ENCODE results near the gene PHRF1. TPM values are rescaled to one million over a fixed set of nuclear protein-coding genes. Genes with fewer than 3 reads are reported as not detected.

The PHRF1 gene, protein sequence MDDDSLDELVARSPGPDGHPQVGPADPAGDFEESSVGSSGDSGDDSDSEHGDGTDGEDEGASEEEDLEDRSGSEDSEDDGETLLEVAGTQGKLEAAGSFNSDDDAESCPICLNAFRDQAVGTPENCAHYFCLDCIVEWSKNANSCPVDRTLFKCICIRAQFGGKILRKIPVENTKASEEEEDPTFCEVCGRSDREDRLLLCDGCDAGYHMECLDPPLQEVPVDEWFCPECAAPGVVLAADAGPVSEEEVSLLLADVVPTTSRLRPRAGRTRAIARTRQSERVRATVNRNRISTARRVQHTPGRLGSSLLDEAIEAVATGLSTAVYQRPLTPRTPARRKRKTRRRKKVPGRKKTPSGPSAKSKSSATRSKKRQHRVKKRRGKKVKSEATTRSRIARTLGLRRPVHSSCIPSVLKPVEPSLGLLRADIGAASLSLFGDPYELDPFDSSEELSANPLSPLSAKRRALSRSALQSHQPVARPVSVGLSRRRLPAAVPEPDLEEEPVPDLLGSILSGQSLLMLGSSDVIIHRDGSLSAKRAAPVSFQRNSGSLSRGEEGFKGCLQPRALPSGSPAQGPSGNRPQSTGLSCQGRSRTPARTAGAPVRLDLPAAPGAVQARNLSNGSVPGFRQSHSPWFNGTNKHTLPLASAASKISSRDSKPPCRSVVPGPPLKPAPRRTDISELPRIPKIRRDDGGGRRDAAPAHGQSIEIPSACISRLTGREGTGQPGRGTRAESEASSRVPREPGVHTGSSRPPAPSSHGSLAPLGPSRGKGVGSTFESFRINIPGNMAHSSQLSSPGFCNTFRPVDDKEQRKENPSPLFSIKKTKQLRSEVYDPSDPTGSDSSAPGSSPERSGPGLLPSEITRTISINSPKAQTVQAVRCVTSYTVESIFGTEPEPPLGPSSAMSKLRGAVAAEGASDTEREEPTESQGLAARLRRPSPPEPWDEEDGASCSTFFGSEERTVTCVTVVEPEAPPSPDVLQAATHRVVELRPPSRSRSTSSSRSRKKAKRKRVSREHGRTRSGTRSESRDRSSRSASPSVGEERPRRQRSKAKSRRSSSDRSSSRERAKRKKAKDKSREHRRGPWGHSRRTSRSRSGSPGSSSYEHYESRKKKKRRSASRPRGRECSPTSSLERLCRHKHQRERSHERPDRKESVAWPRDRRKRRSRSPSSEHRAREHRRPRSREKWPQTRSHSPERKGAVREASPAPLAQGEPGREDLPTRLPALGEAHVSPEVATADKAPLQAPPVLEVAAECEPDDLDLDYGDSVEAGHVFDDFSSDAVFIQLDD (N-terminal part only)
- total RNA-seq (2014; rRNA removed; shearing (Covaris generic); ENCODE audit: low replicate concordance): 35.4 and 55.2 TPM in 2 replicates

DNA sequence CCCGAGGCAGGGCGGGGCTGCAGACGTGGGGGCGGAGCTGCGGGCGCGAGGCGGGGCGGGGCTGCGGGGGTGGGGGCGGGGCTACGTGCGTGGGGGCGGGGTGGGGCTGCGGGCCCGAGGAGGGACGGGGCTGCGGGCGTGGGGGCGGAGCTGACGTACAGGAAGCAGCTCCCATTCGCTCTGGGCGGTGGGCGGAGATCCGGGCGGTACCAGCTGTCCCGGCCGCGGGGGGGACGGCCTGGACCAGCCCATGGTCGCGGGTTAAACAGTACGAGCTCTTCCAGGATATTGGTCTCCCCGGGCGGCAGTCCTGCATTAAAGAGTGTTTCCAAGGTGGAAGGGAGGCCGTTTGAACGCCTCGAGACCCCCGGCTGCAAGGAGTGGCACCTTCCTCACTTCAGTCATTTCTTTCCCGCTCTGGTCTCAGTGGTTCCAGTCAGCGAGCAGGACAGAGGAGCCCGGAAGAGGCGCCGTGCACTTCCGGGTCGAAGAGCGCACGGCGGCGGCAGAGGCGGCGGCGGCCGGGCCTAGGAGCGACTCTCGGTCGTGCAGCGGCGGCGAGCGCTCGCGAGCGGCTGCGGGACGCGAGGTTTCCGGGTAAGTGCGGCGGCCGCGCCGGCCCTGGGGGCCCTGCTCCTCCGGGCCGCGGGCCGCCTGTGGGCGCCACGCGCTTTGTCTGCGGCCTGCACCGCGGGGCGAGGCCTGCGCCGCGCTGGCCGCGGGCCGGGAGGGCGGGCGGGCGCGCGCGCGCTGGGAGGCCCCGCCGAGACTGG is at the start of gene PHRF1:
Gene PHRF1, plus strand, starts transcription at position 475 of the 773 bp plus-strand sequence. CDS start 5,043 bp downstream, outside the sequence.
- peaks cover 2% of the 10 kb centered on the region; the same call in 1 of the 2 replicates for H3K9me3 ChIP-seq
- peak within 1 kb of the TSS; percentile 100 for H3K4me3 ChIP-seq
- H3K36me3 ChIP-seq: peaks cover 38% of the 10 kb centered on the region
- peak; percentile 96 for DNase-seq
- H3K27me3 ChIP-seq: no peaks in the 10 kb centered on the region

DNA sequence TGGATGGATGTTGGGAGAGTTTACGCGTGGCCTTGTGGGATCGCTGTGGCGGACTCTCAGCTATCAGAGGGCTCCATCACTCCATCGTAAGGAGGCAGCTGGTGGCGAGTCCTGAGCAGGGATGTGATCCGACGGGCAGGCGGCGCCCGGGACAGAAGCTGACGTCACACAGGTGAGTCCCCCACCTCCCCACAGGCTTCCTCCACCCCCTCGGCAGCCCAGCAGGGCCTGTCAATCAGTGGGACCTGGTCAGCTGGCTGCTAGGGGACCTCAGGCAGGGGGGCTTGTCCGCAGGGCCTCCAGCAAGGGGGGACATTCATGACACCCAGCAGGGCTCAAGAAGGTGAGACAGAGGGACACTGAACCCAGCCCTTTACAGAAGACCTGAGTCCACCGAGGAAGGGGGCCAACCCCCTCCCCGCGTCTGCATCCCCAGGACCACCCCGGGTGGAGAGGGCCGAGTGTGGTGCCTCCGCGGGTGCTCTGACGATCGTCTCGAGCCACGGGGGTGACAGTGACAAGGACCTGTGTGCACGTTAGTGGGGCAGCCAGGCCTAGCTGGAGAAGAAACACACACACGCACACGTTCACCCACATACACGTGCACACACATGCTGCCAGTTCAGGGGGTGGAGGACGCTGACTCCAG is 48.0 kb upstream of the PHRF1 start:
- DNase-seq: no peak
- H3K4me3 ChIP-seq: no peak overlapping the region
- no peaks in the 10 kb centered on the region for H3K9me3 ChIP-seq
- H3K27me3 ChIP-seq: no peaks in the 10 kb centered on the region
- H3K36me3 ChIP-seq: peaks cover 20% of the 10 kb centered on the region

DNA sequence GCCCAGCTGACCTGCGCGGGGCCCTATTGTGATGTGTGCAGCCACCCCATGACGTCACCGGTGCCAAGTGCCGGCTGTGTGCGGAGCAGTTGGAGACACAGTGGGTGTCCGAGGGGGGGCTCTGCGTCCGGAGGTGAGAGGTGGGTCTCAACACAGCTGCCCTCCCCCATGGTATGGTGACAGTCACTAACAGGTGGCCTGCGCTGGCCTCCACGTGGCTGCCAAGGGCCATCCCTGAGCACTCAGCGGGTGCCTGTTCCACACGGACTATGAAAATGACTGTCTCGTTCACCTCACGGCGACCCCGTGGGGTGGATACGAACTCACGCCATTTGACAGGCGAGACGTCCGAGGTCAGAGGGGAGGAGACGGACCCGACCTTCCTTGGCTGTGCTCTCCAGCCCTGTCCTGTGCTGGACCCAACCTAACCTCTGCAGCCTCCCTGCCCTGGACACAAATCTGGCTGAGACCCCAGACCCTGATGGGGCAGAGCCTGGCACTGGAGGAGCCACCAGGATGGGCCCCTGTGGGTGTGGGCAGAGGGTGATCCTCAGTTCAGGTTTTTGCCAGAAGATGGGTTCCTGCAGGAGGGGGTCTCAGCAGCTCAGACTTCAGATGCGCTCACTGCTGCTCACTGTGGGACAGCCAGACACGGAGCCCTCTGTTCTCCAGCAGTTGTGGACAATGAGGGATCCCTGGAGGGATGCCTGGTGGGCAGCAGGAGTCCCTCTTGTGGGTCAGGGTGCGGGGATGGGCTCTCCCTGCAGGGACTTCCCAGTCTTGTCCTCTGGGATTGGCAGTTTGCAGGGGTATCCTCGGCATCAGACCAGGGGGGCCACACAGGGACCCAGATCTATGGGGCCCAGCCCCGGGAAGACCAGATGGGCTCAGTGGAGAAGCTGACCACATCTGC is 47.2 kb upstream of the PHRF1 start:
- Histone ChIP-seq H3K9me3 (no peaks in the 10 kb centered on the region), H3K4me3 (no peak overlapping the region), H3K27me3 (no peaks in the 10 kb centered on the region), H3K36me3 (peaks cover 28% of the 10 kb centered on the region)
- no peak for DNase-seq

DNA sequence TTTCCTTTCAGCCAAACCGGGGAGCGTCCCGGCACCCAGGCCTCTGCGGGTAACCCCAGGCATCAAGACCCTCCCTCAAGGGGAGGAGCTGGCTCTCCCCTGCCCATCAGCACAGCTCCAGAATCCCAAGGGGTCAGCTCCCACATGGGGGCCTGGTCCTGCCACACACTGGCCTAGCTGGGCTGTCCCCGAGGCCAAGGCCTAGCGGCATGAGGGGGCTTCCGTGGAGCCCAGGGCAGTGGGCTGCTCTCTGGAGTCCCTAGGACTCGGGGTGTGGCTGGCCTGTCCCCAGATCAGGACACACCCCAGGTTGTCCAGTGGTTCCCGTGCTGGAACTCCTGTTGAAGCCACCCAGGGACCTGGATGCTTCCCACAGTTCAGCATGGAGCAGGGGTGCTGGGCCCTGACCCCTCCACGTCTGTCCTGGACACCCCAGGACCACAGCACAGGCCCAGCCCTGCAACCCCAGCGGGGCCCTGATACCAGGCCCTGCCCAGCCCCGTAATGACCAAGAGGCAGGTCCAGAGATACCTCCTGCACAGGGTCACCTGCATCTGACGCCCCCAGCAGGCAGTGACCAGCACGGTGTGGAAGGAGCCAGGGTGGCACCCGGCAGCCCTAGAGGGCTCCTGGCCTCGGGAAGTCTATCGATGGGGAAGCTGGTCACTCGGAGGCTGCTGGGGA is 46.4 kb upstream of the PHRF1 start:
- peaks cover 34% of the 10 kb centered on the region for H3K36me3 ChIP-seq
- no peaks in the 10 kb centered on the region for H3K27me3 ChIP-seq
- H3K4me3 ChIP-seq: no peak overlapping the region
- H3K9me3 ChIP-seq: no peaks in the 10 kb centered on the region
- DNase-seq: no peak

DNA sequence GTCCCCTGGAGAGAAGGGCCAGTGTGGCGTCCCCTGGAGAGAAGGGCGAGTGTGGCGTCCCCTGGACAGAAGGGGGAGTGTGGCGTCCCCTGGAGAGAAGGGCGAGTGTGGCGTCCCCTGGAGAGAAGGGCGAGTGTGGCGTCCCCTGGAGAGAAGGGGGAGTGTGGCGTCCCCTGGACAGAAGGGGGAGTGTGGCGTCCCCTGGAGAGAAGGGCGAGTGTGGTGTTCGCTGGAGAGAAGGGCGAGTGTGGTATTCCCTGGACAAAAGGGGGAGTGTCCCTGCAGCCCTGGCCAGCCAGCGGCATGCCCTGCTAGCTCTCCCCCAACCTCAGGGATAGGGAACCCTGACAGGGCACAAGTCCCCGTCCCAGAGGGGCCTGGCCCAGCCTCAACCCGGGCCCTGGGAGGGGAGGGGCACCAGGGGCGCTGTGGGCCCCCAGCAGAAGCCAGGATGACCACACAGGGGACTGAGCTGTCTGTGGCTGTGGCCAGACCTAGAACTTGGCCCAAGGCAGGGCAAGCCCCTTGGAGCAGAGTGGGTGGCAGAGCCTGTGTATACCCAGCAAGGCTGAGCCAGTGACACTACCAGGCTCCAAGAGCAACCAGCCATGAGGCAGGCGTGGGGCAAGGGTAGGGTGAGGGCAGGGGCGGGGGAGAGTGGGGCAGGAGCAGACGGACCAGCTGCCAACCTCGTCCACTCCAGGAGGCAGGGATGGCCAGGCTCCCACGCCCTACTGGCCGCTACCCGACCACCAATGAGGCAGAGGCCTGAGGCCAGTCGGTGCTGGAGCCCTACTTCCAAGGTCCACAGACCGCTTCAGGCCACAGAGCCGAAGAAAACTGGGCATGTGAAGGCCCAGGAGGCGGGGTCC is 45.1 kb upstream of the PHRF1 start:
- peaks cover 34% of the 10 kb centered on the region for H3K36me3 ChIP-seq
- no peaks in the 10 kb centered on the region for H3K9me3 ChIP-seq
- H3K27me3 ChIP-seq: no peaks in the 10 kb centered on the region
- no peak overlapping the region for H3K4me3 ChIP-seq
- DNase-seq: no peak

DNA sequence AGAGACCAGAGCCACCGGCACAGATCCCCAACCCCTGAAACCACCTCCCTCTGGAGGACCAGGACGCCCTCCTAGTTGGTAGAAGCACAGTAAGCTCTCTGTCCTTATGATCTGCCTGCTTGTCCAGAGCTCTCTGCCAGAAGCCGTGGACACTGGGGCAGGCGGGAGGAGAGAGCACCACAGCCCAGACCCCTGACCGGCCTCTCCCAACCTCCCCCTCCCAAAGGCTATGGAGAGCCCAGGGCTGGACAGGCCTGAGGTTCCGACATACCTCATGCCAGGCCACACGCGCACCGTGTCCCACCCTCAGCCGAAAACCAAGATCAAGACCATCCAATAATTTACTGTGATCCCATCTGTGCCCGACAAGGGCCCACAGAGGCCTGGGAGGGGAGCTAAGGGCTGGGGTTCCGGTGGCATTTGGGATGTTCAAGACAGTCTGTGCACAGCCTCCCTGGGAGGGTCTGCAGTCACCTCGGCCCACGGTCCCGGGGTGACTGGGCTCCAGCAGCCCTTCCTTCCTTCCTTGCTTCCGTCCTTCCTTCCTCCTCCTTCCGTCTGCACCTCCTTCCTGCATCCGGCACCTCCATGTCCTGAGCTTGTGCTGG is 44.2 kb upstream of the PHRF1 start:
- H3K4me3 ChIP-seq: no peak overlapping the region
- H3K36me3 ChIP-seq: peaks cover 34% of the 10 kb centered on the region
- H3K27me3 ChIP-seq: no peaks in the 10 kb centered on the region
- no peak for DNase-seq
- no peaks in the 10 kb centered on the region for H3K9me3 ChIP-seq

DNA sequence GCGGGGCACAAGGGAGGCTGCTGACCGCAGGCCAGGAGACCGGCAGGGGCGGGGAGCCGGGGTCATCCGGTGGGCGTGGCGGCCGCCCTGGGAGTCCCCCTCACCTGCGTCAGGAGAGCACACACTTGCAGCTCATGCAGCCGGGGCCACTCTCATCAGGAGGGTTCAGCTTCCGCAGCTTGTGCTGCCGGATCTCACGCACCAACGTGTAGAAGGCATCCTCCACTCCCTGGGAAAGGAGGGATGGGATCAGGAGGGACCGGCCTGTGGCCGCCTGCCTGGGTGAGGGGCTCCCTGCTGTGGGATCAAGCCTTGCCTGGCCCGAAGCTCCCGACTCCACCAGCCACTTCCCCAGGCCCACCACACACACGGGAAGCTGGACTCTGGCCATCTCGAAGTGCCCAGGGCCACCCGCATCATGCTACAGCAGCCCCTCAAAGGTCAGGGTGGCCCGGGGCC is 43.7 kb upstream of the PHRF1 start:
- DNase-seq: no peak
- H3K36me3 ChIP-seq: peaks cover 34% of the 10 kb centered on the region

DNA sequence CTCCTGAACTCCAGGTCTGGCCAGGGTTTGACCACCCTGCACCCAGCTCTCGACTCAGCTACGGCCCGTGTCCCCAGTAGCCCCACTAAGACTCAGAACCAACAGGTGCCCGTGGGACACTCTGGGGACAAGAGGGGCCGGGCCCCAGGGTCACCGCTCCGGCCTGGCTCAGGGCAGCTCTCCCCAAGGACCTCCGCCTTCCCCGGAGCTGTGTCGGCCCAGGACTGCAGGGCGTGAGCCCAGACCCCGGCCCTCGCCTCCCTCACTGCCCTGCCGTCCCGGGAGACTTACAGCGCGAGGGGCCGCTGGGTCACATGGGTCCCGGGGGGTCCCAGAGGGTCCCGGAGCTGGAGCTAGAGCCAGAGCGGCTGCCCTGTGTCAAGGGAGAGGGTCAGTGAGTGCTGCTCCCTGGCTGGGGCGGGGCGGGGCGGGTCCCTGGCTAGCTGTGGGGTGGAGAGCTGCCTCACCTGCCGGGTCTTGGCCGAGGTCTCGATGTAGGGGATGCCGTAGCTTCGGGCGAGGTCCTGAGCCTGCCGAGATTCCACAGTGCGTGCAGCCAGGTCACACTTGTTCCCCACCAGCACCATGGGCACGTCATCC is 43.2 kb upstream of the PHRF1 start:
- H3K27me3 ChIP-seq: no peaks in the 10 kb centered on the region
- no peaks in the 10 kb centered on the region for H3K9me3 ChIP-seq
- no peak overlapping the region for H3K4me3 ChIP-seq
- H3K36me3 ChIP-seq: peaks cover 34% of the 10 kb centered on the region
- no peak for DNase-seq

More for the DNA sequence above, 43.7 kb upstream of the PHRF1 start:
- Histone ChIP-seq H3K4me3 (no peak overlapping the region), H3K27me3 (no peaks in the 10 kb centered on the region), H3K9me3 (no peaks in the 10 kb centered on the region)

DNA sequence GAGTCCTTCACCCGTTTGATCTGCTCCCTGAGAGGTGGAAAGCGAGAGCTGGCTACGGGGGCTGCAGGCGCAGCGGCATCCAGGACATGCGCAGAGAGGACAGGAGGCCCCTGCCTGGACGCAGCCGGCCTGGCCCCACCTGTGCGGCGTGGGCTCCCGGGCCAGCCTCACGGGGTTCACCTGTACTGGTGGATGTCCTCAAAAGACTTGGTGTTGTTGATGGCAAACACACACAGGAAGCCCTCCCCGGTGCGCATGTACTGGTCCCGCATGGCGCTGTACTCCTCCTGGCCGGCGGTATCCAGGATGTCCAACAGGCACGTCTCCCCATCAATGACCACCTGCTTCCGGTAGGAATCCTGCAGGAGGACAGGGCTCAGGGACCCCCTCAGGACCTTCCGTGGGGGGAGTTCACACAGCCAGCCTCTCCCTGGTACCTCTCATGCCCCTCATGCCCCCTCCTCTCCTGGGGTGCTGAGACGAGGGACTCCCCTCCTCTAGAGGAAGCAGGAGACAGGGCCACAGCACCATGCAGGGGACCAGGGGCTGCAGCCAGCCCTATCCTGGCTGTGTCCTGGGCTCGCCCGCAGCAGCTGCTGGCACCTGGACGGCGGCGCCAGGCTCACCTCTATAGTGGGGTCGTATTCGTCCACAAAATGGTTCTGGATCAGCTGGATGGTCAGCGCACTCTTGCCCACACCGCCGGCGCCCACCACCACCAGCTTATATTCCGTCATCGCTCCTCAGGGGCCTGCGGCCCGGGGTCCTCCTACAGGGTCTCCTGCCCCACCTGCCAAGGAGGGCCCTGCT is 42.5 kb upstream of the PHRF1 start:
- H3K9me3 ChIP-seq: no peaks in the 10 kb centered on the region
- H3K27me3 ChIP-seq: no peaks in the 10 kb centered on the region
- no peak for DNase-seq
- peaks cover 34% of the 10 kb centered on the region for H3K36me3 ChIP-seq
- H3K4me3 ChIP-seq: peak overlapping the region; percentile 84

DNA sequence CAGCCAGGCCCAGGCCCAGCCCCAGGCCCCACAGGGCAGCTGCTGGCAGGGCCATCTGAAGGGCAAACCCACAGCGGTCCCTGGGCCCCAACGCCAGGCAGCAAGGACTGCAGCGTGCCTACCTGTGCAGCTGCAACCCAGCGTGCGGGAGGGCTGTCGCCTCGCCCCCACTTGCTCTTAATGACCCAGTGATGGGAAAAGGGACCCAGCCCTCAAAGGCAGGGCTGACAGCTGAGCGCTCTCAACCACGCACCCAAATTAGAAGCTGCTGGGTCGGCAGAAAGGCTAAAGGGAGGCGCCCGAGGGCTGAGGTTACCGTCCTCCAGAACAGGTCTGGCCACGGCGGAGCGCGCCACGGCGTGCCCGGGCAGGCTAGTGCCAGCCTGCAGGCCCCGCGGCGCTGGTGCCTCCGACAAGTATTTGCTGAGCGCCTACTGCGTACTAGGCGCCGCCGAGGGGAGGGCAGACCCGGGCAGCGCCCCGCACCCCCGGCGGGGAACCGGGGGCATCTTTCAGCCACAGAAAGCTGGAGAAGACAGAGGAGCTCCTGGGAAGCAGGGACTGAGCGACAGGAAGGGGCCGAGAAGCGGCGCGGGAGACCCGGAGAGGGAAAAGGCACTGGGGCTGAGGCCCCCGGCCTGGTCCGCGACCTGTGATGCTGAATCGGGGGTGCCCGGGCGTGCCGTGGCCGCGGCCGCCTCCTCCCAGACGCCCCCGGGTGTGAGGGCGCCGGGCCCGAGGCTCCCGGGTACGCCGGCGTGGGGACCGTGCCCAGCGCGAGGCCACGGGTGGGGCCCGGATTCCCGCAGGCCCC is 41.7 kb upstream of the PHRF1 start:
- H3K27me3 ChIP-seq: no peaks in the 10 kb centered on the region
- peak overlapping the region; percentile 84 for H3K4me3 ChIP-seq
- peaks cover 34% of the 10 kb centered on the region for H3K36me3 ChIP-seq
- peak; percentile 43 for DNase-seq
- H3K9me3 ChIP-seq: no peaks in the 10 kb centered on the region

DNA sequence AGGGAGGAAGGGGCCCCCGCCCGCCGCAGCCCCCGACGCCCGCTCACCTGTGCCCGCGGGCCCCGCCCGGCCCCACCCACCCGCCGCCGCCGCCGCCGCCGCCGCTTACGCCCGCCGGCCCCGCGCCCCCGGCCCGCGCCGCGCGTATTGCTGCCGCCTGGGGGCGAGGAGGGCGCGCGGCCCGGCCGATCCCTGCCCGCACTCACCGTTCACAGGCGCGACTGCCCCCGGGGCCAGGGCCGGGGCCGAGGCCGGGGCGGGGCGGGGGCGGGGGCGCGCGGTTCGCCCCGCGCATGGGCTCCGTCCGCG is 41.1 kb upstream of the PHRF1 start:
- DNase-seq: no peak
- no peaks in the 10 kb centered on the region for H3K27me3 ChIP-seq
- peak overlapping the region; percentile 84; the same call in 1 of the 2 replicates for H3K4me3 ChIP-seq
- peaks cover 34% of the 10 kb centered on the region for H3K36me3 ChIP-seq
- no peaks in the 10 kb centered on the region for H3K9me3 ChIP-seq
